ENCODE data around the gene DGKG.

DNA sequence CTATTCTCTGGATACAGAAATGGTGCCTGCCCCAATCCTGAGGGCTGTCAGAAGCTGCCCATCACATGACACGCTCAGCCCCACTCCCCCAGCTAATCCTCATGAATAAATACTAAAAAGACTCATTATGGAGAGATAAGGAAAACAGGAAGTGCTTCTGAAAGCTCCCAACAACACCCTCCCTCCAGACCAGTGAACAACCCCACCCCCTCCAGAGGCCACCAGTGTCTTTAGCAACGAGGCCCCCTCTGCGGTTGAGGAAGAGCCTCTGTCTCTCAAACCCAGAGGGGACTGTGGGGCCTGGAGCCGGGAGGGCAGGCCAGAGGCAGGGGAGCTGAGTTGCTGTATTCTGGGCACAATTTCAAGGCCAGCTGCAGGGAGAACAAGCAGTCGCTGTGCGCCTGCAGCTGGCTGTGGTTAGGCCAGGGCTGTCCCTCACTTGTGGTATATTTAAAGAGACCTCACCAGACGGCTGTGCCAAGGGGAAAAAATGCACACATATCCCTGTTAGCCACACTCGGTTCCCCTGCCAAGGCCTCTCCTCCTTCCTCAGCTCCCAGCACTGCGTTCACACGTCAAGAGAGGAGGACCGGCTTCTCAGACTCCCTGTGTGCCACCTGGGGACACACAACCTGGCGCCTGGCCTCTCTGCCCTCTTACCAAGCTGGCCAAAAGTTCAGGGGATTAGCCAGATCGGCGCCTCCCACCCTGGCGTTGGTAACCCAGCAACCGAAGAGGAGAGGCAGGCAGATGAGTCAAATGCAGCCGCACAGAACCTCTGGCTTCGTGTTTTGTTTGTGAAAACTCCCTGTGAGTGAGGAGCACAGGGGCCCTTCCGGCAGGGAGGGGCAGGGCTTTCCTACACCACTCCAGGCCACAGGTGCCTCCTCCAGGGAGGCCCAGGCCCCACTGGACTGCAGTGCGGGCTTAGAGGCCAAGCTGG lies 152.0 kb downstream of the DGKG start:
- TF ChIP-seq, protein P1, sequence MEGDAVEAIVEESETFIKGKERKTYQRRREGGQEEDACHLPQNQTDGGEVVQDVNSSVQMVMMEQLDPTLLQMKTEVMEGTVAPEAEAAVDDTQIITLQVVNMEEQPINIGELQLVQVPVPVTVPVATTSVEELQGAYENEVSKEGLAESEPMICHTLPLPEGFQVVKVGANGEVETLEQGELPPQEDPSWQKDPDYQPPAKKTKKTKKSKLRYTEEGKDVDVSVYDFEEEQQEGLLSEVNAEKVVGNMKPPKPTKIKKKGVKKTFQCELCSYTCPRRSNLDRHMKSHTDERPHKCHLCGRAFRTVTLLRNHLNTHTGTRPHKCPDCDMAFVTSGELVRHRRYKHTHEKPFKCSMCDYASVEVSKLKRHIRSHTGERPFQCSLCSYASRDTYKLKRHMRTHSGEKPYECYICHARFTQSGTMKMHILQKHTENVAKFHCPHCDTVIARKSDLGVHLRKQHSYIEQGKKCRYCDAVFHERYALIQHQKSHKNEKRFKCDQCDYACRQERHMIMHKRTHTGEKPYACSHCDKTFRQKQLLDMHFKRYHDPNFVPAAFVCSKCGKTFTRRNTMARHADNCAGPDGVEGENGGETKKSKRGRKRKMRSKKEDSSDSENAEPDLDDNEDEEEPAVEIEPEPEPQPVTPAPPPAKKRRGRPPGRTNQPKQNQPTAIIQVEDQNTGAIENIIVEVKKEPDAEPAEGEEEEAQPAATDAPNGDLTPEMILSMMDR (IDR thresholded peaks at IDR 0.05; ENCODE audit: insufficient read depth, low read length), result no peak
- TF ChIP-seq, protein P2, sequence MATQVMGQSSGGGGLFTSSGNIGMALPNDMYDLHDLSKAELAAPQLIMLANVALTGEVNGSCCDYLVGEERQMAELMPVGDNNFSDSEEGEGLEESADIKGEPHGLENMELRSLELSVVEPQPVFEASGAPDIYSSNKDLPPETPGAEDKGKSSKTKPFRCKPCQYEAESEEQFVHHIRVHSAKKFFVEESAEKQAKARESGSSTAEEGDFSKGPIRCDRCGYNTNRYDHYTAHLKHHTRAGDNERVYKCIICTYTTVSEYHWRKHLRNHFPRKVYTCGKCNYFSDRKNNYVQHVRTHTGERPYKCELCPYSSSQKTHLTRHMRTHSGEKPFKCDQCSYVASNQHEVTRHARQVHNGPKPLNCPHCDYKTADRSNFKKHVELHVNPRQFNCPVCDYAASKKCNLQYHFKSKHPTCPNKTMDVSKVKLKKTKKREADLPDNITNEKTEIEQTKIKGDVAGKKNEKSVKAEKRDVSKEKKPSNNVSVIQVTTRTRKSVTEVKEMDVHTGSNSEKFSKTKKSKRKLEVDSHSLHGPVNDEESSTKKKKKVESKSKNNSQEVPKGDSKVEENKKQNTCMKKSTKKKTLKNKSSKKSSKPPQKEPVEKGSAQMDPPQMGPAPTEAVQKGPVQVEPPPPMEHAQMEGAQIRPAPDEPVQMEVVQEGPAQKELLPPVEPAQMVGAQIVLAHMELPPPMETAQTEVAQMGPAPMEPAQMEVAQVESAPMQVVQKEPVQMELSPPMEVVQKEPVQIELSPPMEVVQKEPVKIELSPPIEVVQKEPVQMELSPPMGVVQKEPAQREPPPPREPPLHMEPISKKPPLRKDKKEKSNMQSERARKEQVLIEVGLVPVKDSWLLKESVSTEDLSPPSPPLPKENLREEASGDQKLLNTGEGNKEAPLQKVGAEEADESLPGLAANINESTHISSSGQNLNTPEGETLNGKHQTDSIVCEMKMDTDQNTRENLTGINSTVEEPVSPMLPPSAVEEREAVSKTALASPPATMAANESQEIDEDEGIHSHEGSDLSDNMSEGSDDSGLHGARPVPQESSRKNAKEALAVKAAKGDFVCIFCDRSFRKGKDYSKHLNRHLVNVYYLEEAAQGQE (IDR thresholded peaks at IDR 0.05; ENCODE audit: insufficient replicate concordance, low read depth), result no peak
- TF ChIP-seq POLR2AphosphoS5 (IDR thresholded peaks at IDR 0.05; ENCODE audit: low read depth) (peak; percentile 93), SPI1 (IDR thresholded peaks at IDR 0.05; ENCODE audit: borderline replicate concordance, low read depth) (peak; percentile 97)

Data from HL-60 (cell line).